Thoracic aorta (tissue), 2 donors: ENCODE data around the gene SIN3A. TPM values are rescaled to one million over a fixed set of nuclear protein-coding genes. Genes with fewer than 3 reads are reported as not detected.

Experiments used
- ATAC-seq: fragments of 150-250 bp; one replicate; pipeline ENCODE4 v1.8.0; 2017; ENCODE audit warnings: low read depth; ENCODE audit not compliant: insufficient number of reproducible peaks, low FRiP score
- DNase-seq: peaks from one replicate; pipeline ENCODE4 v3.0.0-alpha.2; 2020; ENCODE audit warnings: low spot score
- H3K27ac ChIP-seq, 2 donors: fragments of 200-600 bp; sonication (generic); 1 replicate in 1 of 2; 2 replicates in 1 of 2; pipeline ENCODE4 v1.5.1; 2016; ENCODE audit warnings: mild to moderate bottlenecking in 2 of 2, moderate library complexity in 2 of 2
- H3K27me3 ChIP-seq: fragments of 200-600 bp; sonication (generic); replicated peaks from 2 replicates; pipeline ENCODE4 v1.6.0; 2016; ENCODE audit warnings: mild to moderate bottlenecking; ENCODE audit not compliant: insufficient read depth
- H3K36me3 ChIP-seq: fragments of 200-600 bp; sonication (generic); one replicate; pipeline ENCODE4 v1.5.1; 2016
- H3K4me1 ChIP-seq, 2 donors: fragments of 200-600 bp; sonication (generic); 1 replicate in 1 of 2; 2 replicates in 1 of 2; pipeline versions ENCODE4 v1.5.1 to v1.6.0; 2016; ENCODE audit warnings: low read depth in 2 of 2, mild to moderate bottlenecking in 1 of 2; ENCODE audit not compliant: control insufficient read depth in 1 of 2
- H3K4me3 ChIP-seq: fragments of 200-600 bp; sonication (generic); 2 replicates; pipeline ENCODE4 v1.5.1; 2016; ENCODE audit warnings: mild to moderate bottlenecking
- H3K9me3 ChIP-seq: fragments of 200-600 bp; sonication (generic); 2 replicates; pipeline ENCODE4 v1.5.1; 2016
- total RNA-seq, 2 donors: library from RNA; depleted of rRNA; stranded (reverse); fragments of >200 nt; gene quantifications; one replicate each; pipeline versions ENCODE4 v1.1.0 to v1.2.3, GENCODE V29; 2016
- TF ChIP-seq, protein P1 (sequence below): fragments of 200-600 bp; sonication (generic); IDR thresholded peaks from one replicate; pipeline ENCODE4 v1.5.1; 2019; ENCODE audit warnings: antibody characterized with exemption

SIN3A gene
- total RNA-seq, 2 donors from 2014 or later: 34.0 to 52.5 TPM

DNA sequence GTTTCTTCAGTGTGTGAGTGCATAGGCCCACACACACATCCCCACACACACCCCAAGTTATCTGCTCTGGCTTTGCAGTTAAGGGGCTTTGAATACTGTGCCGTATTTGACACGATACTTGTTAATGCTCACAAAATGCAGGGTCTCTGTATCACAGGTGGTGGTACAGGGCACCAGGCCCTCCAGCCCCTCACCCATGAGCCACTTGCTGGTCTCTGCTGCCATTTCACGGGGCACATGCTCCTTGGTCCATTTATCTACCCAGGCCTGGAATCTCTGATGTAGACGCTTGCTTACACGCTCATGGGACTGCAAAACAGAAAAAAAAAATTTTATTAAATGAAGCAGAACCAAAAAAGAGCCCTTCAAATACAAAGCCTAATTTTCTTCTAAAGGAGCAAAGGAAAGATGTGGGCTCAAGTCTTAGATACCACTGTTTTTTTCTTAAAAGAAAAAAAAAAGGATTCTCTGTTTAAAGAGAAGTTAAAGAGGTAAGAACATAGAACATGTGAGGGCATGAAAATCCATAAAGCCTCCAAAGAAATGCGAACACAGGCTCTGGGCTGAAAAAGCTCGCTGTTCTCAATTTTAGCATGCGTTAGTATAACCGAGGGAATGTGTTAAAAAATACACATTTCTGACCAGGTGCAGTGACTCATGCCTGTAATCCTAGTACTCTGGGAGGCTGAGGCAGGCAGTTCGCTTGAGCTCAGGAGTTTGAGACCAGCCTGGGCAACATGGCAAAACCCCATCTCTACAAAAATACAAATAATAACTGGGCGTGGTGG, 79.4 kb downstream of the SIN3A start:
- no peak for ATAC-seq
- Histone ChIP-seq H3K36me3 (peaks cover 32% of the 10 kb centered on the region), H3K27me3 (no peaks in the 10 kb centered on the region)

DNA sequence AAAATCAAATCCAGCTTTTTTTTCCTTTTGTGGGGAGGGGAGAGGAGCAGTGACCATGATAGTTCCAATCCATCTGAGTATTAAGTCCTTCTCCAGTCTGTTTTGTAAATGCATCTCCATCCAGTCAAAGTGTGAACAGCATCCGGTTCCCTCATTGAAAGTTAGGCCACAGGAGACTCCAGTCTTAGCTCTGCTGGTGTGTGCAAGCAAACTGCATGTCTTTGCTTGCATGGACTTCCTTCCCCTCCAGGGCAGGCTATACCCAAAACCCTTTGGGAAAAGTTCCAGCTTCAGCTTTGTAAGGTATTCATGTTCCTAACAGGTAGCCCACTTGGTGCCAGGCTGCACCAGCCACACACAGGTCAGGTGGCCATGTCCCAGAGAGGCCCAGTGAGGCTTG, 80.0 kb downstream of the SIN3A start:
- Histone ChIP-seq H3K27ac (no peak overlapping the region), H3K27me3 (no peaks in the 10 kb centered on the region), H3K4me1 (peaks cover 6 to 16% of the 10 kb centered on the region in 2 donors), H3K36me3 (peaks cover 34% of the 10 kb centered on the region), H3K4me3 (no peak overlapping the region), H3K9me3 (no peaks in the 10 kb centered on the region)
- ATAC-seq: no peak
- no peak for DNase-seq
- TF ChIP-seq, protein P1, sequence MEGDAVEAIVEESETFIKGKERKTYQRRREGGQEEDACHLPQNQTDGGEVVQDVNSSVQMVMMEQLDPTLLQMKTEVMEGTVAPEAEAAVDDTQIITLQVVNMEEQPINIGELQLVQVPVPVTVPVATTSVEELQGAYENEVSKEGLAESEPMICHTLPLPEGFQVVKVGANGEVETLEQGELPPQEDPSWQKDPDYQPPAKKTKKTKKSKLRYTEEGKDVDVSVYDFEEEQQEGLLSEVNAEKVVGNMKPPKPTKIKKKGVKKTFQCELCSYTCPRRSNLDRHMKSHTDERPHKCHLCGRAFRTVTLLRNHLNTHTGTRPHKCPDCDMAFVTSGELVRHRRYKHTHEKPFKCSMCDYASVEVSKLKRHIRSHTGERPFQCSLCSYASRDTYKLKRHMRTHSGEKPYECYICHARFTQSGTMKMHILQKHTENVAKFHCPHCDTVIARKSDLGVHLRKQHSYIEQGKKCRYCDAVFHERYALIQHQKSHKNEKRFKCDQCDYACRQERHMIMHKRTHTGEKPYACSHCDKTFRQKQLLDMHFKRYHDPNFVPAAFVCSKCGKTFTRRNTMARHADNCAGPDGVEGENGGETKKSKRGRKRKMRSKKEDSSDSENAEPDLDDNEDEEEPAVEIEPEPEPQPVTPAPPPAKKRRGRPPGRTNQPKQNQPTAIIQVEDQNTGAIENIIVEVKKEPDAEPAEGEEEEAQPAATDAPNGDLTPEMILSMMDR: no peak

More for the DNA sequence above, 79.4 kb downstream of the SIN3A start:
- Histone ChIP-seq H3K9me3 (no peaks in the 10 kb centered on the region), H3K27ac (no peak overlapping the region), H3K4me1 (peaks cover 6 to 16% of the 10 kb centered on the region in 2 donors), H3K4me3 (no peak overlapping the region)
- TF ChIP-seq, protein P1: no peak
- DNase-seq: no peak

DNA sequence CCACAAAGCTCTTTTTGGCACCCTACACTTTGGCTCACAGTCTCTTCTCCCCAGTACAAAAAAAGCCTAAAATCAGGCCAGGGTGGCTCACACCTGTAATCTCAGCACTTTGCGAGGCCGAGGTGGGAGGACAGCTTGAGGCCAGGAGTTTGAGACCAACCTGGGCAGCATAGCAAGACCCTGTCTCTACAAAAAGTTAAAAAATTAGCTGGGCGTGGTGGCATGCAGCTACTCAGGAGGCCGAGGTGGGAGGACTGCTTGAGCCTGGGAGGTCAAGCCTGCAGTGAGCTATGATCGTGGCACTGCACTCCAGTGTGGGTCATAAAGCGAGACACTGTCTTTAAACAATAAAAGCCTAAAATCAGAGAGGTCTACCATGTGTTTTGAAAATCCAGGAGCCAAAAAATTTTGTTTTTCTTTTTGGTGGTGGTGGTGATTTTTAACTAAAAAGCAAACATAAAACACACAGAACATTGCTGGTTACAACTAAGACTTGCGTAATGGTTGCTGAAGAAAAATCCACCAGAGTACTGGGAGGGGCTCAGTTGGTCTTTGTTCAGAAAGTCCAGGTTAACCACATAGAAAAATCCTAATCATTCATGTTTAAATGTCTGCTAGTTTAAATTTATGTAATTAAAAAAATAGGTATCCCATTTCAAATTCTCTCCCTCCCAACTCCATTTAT, 81.5 kb downstream of the SIN3A start:
- Histone ChIP-seq H3K36me3 (peaks cover 37% of the 10 kb centered on the region), H3K4me1 (peaks cover 6 to 16% of the 10 kb centered on the region in 2 donors), H3K9me3 (no peaks in the 10 kb centered on the region), H3K27me3 (no peaks in the 10 kb centered on the region), H3K4me3 (no peak overlapping the region), H3K27ac (no peak overlapping the region)
- ATAC-seq (no peak), DNase-seq (no peak)
- TF ChIP-seq, protein P1: no peak

DNA sequence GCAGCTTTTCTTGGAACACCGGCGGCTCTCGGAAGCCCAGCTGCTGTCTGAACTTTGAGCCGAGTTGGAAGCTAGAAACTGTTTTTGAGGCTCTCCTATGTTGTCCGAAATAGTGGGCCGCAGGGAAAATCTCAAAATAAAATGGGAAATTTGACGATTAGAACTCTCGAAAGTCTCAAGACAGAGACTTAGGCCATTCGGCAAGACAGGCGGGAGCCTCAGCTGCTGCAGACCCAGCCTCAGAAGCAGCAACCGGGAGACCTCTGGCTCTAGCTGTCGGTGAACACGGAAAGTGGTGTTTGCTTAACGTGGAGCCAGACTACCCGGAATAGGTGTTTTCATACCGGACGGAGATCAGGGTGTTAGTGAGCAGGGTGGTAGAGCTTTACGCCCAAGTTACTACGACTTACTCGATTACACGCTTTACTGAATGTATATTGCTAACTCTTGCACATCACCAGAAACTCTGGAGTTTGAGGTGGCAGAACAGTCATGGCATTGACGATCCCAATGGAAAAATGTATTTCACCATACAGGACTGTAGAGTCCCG, 82.7 kb downstream of the SIN3A start:
- no peaks in the 10 kb centered on the region for H3K9me3 ChIP-seq
- DNase-seq: no peak
- ATAC-seq: no peak
- peaks cover 48% of the 10 kb centered on the region for H3K36me3 ChIP-seq
- H3K27ac ChIP-seq: peak overlapping the region; percentile 97 to 98
- no peaks in the 10 kb centered on the region for H3K27me3 ChIP-seq
- TF ChIP-seq, protein P1: no peak
- H3K4me1 ChIP-seq: peaks cover 6 to 16% of the 10 kb centered on the region in 2 donors
- peak overlapping the region; percentile 94 for H3K4me3 ChIP-seq
